Lung (tissue), 12 donors: Measurements from ENCODE around the gene PKIG. TPM values are rescaled to one million over a fixed set of nuclear protein-coding genes. Genes with fewer than 3 reads are reported as not detected.

Experiments
- ATAC-seq: fragments of 200-7000 bp; cut with Tn5 transposase; one replicate; pipeline ENCODE4 v1.9.1; 2020; ENCODE audit warnings: moderate number of reproducible peaks; ENCODE audit not compliant: insufficient read depth, low FRiP score
- DNase-seq, 3 donors: peaks; one replicate each; pipeline ENCODE4 v3.0.0-alpha.2; 2013 to 2017
- H3K27ac ChIP-seq, 2 donors: one replicate each; pipeline ENCODE4 v1.5.1; 2013; ENCODE audit warnings: mild to moderate bottlenecking in 2 of 2, moderate library complexity in 2 of 2, control low read depth in 1 of 2, inconsistent platforms in 1 of 2, low read depth in 1 of 2, low read length in 1 of 2
- H3K27me3 ChIP-seq, 3 donors: one replicate each; pipeline ENCODE4 v1.5.1; 2013; ENCODE audit warnings: low read length in 2 of 3; ENCODE audit not compliant: control insufficient read depth in 3 of 3, insufficient read depth in 3 of 3
- H3K36me3 ChIP-seq, 4 donors: one replicate each; pipeline ENCODE4 v1.5.1; 2013; ENCODE audit warnings: low read length in 4 of 4, mild to moderate bottlenecking in 1 of 4, moderate library complexity in 1 of 4; ENCODE audit not compliant: control insufficient read depth in 4 of 4, insufficient read depth in 4 of 4
- H3K4me1 ChIP-seq, 5 donors: one replicate each; pipeline ENCODE4 v1.5.1; 2013; ENCODE audit warnings: low read length in 5 of 5, mild to moderate bottlenecking in 2 of 5, moderate library complexity in 1 of 5; ENCODE audit not compliant: control insufficient read depth in 5 of 5, insufficient read depth in 5 of 5
- H3K4me3 ChIP-seq: one replicate; pipeline ENCODE4 v1.5.1; 2013; ENCODE audit warnings: mild to moderate bottlenecking, control low read depth, moderate library complexity
- H3K9ac ChIP-seq, 2 donors: one replicate each; pipeline ENCODE4 v1.5.1; 2013; ENCODE audit warnings: low read length in 2 of 2, control low read depth in 1 of 2; ENCODE audit not compliant: insufficient read depth in 1 of 2
- H3K9me3 ChIP-seq, 4 donors: one replicate each; pipeline ENCODE4 v1.5.1; 2013; ENCODE audit warnings: low read length in 3 of 4, mild to moderate bottlenecking in 1 of 4, moderate library complexity in 1 of 4; ENCODE audit not compliant: control insufficient read depth in 4 of 4, insufficient read depth in 3 of 4
- WGBS, 2 donors: extraction: QIAGEN DNeasy Blood & Tissue Kit; methylation state at CpG; one replicate each; pipeline ENCODE4 v1.1.7; 2013; 5-methylcytosine and 5-hydroxymethylcytosine counted together
- polyA plus RNA-seq, 2 donors: library from polyadenylated mRNA; stranded (reverse); fragments of 200-250 nt; gene quantifications; one replicate each; pipeline ENCODE4 v1.2.1, GENCODE V29; 2013
- total RNA-seq, 2 donors: library from RNA; depleted of rRNA in 1 of 2; stranded (reverse); fragments of >200 nt in 1 of 2; gene quantifications; one replicate each; pipeline ENCODE4 v1.2.1, GENCODE V29; 2014 to 2021
- TF ChIP-seq, protein P1 (sequence below): IDR thresholded peaks from 2 replicates; pipeline ENCODE4 v1.5.1; 2012; ENCODE audit warnings: mild to moderate bottlenecking; ENCODE audit errors: control extremely low read depth, extremely low read depth
- donor health status: control.
- donor health status: control.
- donor health status: Bipolar disorder and iron deficiency.
- donor health status: healthy.
- donor health status: DM: yes; HTN: yes; CAD: no.

Gene PKIG
- total and polyA plus RNA-seq, 4 donors = 45.7 to 67.8 (median 63.0) TPM

GRCh38 chr20:44624743-44625271 lies 42.4 kb downstream of the PKIG start:
- Histone ChIP-seq H3K9me3 (peaks cover 0 to 4% (median under 1%) of the 10 kb centered on the region in 4 donors), H3K9ac (no peak overlapping the region), H3K27me3 (no peaks in the 10 kb centered on the region), H3K27ac (no peak overlapping the region), H3K36me3 (peaks cover 0 to 8% (median 4%) of the 10 kb centered on the region in 4 donors), H3K4me3 (no peak overlapping the region), H3K4me1 (peaks cover 0 to 5% (median 0%) of the 10 kb centered on the region in 5 donors)
- no peak for DNase-seq
- no peak for ATAC-seq
- 90 to 96% methylated on average over 6 of the region's 6 CpGs for WGBS, 2 donors
- TF ChIP-seq, protein P1, sequence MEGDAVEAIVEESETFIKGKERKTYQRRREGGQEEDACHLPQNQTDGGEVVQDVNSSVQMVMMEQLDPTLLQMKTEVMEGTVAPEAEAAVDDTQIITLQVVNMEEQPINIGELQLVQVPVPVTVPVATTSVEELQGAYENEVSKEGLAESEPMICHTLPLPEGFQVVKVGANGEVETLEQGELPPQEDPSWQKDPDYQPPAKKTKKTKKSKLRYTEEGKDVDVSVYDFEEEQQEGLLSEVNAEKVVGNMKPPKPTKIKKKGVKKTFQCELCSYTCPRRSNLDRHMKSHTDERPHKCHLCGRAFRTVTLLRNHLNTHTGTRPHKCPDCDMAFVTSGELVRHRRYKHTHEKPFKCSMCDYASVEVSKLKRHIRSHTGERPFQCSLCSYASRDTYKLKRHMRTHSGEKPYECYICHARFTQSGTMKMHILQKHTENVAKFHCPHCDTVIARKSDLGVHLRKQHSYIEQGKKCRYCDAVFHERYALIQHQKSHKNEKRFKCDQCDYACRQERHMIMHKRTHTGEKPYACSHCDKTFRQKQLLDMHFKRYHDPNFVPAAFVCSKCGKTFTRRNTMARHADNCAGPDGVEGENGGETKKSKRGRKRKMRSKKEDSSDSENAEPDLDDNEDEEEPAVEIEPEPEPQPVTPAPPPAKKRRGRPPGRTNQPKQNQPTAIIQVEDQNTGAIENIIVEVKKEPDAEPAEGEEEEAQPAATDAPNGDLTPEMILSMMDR = no peak

GRCh38 chr20:44625361-44625760 lies 43.0 kb downstream of the PKIG start:
- Histone ChIP-seq H3K9ac (no peak overlapping the region), H3K9me3 (peaks cover 0 to 4% (median under 1%) of the 10 kb centered on the region in 4 donors), H3K4me1 (peaks cover 0 to 6% (median 0%) of the 10 kb centered on the region in 5 donors), H3K27ac (no peak overlapping the region), H3K36me3 (peaks cover 0 to 5% (median 2%) of the 10 kb centered on the region in 4 donors), H3K4me3 (no peak overlapping the region), H3K27me3 (no peaks in the 10 kb centered on the region)
- no peak for DNase-seq
- 96% methylated on average over 8 of the region's 8 CpGs for whole genome bisulfite sequencing, 2 donors
- TF ChIP-seq, protein P1 = no peak
- no peak for ATAC-seq

DNA sequence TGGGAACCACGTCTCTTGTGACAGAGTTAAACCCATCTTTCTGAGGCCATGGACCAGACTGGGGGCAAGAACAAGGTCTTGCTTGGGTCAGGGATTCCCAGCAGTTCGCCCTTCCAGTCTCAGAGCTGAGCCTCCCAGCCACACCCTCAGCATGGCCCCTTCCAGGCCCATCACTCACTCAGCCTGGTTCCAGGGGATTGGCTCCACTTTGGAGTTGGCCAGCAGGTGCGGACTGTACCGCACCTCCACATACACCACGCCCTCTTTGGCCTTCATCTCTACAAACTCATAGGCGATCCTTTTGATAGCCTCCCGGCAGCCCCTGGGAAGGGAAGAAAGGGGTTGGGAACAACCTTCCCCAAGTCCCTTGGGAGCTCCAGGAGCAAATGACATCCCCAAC lies 43.9 kb downstream of the PKIG start:
- Histone ChIP-seq H3K27ac (no peak overlapping the region), H3K36me3 (peaks cover 0 to 5% (median 1%) of the 10 kb centered on the region in 4 donors), H3K27me3 (no peaks in the 10 kb centered on the region), H3K4me1 (peaks cover 0 to 6% (median 0%) of the 10 kb centered on the region in 5 donors), H3K9me3 (peaks cover 0 to 4% (median under 1%) of the 10 kb centered on the region in 4 donors), H3K9ac (no peak overlapping the region), H3K4me3 (no peak overlapping the region)
- DNase-seq (no peak), ATAC-seq (no peak)
- 96 to 97% methylated on average over 7 of the region's 7 CpGs for WGBS, 2 donors
- TF ChIP-seq, protein P1 = no peak
